Measurements from ENCODE around the gene SELENOW.
"Not testable (repeated sequence)": the region's sequence is repeated elsewhere in the genome, so short reads cannot be mapped to it uniquely, and the experiment has no call there.

SELENOW gene

GRCh38 chr19:47813995-47814328 is 35.5 kb downstream of the SELENOW start:
- H3K4me2 ChIP-seq (ENCODE audit: low read depth, low read length, poor library complexity, severe bottlenecking) = no peak overlapping the region

DNA sequence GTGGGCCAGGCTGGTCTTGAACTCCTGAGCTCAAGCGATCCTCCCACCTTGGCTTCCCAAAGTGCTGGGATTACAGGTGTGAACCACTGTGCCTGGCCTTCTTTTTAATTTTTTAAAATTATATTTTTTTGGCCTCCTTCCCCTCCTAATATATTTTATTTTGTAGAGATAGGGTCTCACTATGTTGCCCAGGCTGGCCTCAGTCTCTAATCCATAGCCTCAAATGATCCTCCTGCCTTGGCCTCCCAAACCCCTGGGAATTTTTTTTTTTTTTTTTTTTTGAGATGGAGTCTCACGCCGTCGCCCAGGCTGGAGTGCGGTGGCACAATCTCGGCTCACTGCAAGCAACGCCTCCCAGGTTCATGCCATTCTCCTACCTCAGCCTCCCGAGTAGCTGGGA is 37.8 kb downstream of the SELENOW start:
- not testable (repeated sequence) for H2AFZ ChIP-seq (ENCODE audit: low read depth, low read length, severe bottlenecking); H3F3A ChIP-seq (ENCODE audit: insufficient read depth); H3K4me3 ChIP-seq (ENCODE audit: insufficient read depth, low read length, poor library complexity, severe bottlenecking); H3K9me3 ChIP-seq (ENCODE audit: insufficient read depth, low read length); H3K79me2 ChIP-seq (ENCODE audit: insufficient read depth, low read length); H3K9me2 ChIP-seq (replicated peaks; ENCODE audit: insufficient read depth, low read length); H3K27ac ChIP-seq (ENCODE audit: low read depth, low read length); H3K9ac ChIP-seq (ENCODE audit: low read length); H3K4me2 ChIP-seq (ENCODE audit: low read depth, low read length, poor library complexity, severe bottlenecking); H3K36me3 ChIP-seq (ENCODE audit: low read length); H3K27me3 ChIP-seq (ENCODE audit: low read length); H4K20me1 ChIP-seq (ENCODE audit: low read depth, low read length)

More at GRCh38 chr19:47813995-47814328, 35.5 kb downstream of the SELENOW start:
- Histone ChIP-seq H3K36me3 (ENCODE audit: low read length) (no peaks in the 10 kb centered on the region), H3F3A (ENCODE audit: insufficient read depth) (no peaks in the 10 kb centered on the region), H3K9me2 (replicated peaks; ENCODE audit: insufficient read depth, low read length) (no peaks in the 10 kb centered on the region), H3K4me3 (ENCODE audit: insufficient read depth, low read length, poor library complexity, severe bottlenecking) (no peak overlapping the region), H3K27ac (ENCODE audit: low read depth, low read length) (no peak overlapping the region), H3K9me3 (ENCODE audit: insufficient read depth, low read length) (no peaks in the 10 kb centered on the region), H3K79me2 (ENCODE audit: insufficient read depth, low read length) (no peaks in the 10 kb centered on the region), H3K9ac (ENCODE audit: low read length) (no peak overlapping the region), H2AFZ (ENCODE audit: low read depth, low read length, severe bottlenecking) (no peak overlapping the region), H4K20me1 (ENCODE audit: low read depth, low read length) (no peaks in the 10 kb centered on the region), H3K27me3 (ENCODE audit: low read length) (no peaks in the 10 kb centered on the region)
- no peak for TF ChIP-seq EZH2phosphoT487 (conservative IDR thresholded peaks at IDR 0.05; ENCODE audit: low read length)
- TF ChIP-seq, protein P1, sequence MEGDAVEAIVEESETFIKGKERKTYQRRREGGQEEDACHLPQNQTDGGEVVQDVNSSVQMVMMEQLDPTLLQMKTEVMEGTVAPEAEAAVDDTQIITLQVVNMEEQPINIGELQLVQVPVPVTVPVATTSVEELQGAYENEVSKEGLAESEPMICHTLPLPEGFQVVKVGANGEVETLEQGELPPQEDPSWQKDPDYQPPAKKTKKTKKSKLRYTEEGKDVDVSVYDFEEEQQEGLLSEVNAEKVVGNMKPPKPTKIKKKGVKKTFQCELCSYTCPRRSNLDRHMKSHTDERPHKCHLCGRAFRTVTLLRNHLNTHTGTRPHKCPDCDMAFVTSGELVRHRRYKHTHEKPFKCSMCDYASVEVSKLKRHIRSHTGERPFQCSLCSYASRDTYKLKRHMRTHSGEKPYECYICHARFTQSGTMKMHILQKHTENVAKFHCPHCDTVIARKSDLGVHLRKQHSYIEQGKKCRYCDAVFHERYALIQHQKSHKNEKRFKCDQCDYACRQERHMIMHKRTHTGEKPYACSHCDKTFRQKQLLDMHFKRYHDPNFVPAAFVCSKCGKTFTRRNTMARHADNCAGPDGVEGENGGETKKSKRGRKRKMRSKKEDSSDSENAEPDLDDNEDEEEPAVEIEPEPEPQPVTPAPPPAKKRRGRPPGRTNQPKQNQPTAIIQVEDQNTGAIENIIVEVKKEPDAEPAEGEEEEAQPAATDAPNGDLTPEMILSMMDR (IDR thresholded peaks at IDR 0.05; ENCODE audit: insufficient read depth, low read length, poor library complexity, severe bottlenecking) = no peak

DNA sequence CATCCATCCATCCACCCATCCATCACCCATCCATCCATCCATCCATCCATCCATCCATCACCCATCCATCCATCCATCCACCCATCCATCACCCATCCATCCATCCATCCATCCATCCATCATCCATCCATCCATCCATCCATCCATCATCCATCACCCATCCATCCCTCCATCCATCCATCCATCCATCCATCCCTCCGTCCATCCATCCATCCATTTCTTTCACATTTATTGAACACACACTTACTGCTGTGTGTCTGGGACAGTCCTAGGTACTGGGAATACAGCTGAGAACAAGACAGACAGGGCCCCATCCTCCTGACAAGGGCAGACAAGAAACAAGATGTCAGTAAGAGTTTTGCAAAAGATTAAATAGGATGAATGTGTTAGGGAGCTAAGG is 39.7 kb downstream of the SELENOW start:
- H3K4me3 ChIP-seq (ENCODE audit: insufficient read depth, low read length, poor library complexity, severe bottlenecking); H3K27ac ChIP-seq (ENCODE audit: low read depth, low read length); H3K27me3 ChIP-seq (ENCODE audit: low read length); H4K20me1 ChIP-seq (ENCODE audit: low read depth, low read length); H3K4me2 ChIP-seq (ENCODE audit: low read depth, low read length, poor library complexity, severe bottlenecking); H3K9me3 ChIP-seq (ENCODE audit: insufficient read depth, low read length); H2AFZ ChIP-seq (ENCODE audit: low read depth, low read length, severe bottlenecking); H3F3A ChIP-seq (ENCODE audit: insufficient read depth); H3K36me3 ChIP-seq (ENCODE audit: low read length); H3K79me2 ChIP-seq (ENCODE audit: insufficient read depth, low read length); H3K9me2 ChIP-seq (replicated peaks; ENCODE audit: insufficient read depth, low read length); H3K9ac ChIP-seq (ENCODE audit: low read length): not testable (repeated sequence)

- Histone ChIP-seq H2AFZ (ENCODE audit: low read depth, low read length, severe bottlenecking) (no peak overlapping the region), H3K27ac (ENCODE audit: low read depth, low read length) (no peak overlapping the region), H3K4me3 (ENCODE audit: insufficient read depth, low read length, poor library complexity, severe bottlenecking) (no peak overlapping the region), H3K79me2 (ENCODE audit: insufficient read depth, low read length) (no peaks in the 10 kb centered on the region), H3K36me3 (ENCODE audit: low read length) (no peaks in the 10 kb centered on the region), H3K9me2 (replicated peaks; ENCODE audit: insufficient read depth, low read length) (no peaks in the 10 kb centered on the region), H3K9me3 (ENCODE audit: insufficient read depth, low read length) (no peaks in the 10 kb centered on the region), H3F3A (ENCODE audit: insufficient read depth) (no peaks in the 10 kb centered on the region), H4K20me1 (ENCODE audit: low read depth, low read length) (no peaks in the 10 kb centered on the region), H3K9ac (ENCODE audit: low read length) (no peak overlapping the region), H3K4me2 (ENCODE audit: low read depth, low read length, poor library complexity, severe bottlenecking) (no peak overlapping the region), H3K27me3 (ENCODE audit: low read length) (no peaks in the 10 kb centered on the region)
- no peak for TF ChIP-seq EZH2phosphoT487 (conservative IDR thresholded peaks at IDR 0.05; ENCODE audit: low read length)
- TF ChIP-seq, protein P1 (IDR thresholded peaks at IDR 0.05; ENCODE audit: insufficient read depth, low read length, poor library complexity, severe bottlenecking) = no peak
These were observed 41.4 kb downstream of the SELENOW start for GRCh38 chr19:47819858-47820257.

All from SU-DHL-6 (cell line).